HL-60 (cell line): ENCODE data around the gene KRTAP2-2.
"Not testable (repeated sequence)": the region's sequence is repeated elsewhere in the genome, so short reads cannot be mapped to it uniquely, and the experiment has no call there.

Experiments used
- DNase-seq, 2 experiments: peaks; one replicate each; pipeline ENCODE4 v3.0.0-alpha.2; 2010 to 2020; ENCODE audit warnings: low read depth in 1 of 2, low spot score in 1 of 2
- H3K27ac ChIP-seq: fragments of 250-450 bp; sonication (Bioruptor Pico); replicated peaks from 2 replicates; pipeline ENCODE4 v1.5.1; 2020; ENCODE audit warnings: mild to moderate bottlenecking, moderate library complexity
- H3K27me3 ChIP-seq: fragments of 250-450 bp; sonication (Bioruptor Pico); 2 replicates; pipeline ENCODE4 v1.5.1; 2021; ENCODE audit warnings: mild to moderate bottlenecking, moderate library complexity; ENCODE audit not compliant: insufficient read depth, poor library complexity, severe bottlenecking
- H3K4me3 ChIP-seq: replicated peaks from 2 replicates; pipeline ENCODE4 v1.5.1; 2011; ENCODE audit warnings: mild to moderate bottlenecking, control low read depth, low read length; ENCODE audit not compliant: insufficient read depth
- GABPA ChIP-seq: IDR thresholded peaks from 2 replicates; pipeline ENCODE4 v1.6.1; 2012; ENCODE audit warnings: low read depth
- POLR2AphosphoS5 ChIP-seq: IDR thresholded peaks from 2 replicates; pipeline ENCODE4 v1.6.1; 2012; ENCODE audit warnings: low read depth
- SPI1 ChIP-seq: IDR thresholded peaks from 2 replicates; pipeline ENCODE4 v1.6.1; 2012; ENCODE audit warnings: low read depth, mild to moderate bottlenecking, borderline replicate concordance
- TF ChIP-seq, protein P1 (sequence below): IDR thresholded peaks from one replicate; pipeline ENCODE4 v1.5.1; 2011; ENCODE audit warnings: low read length, control low read depth, inconsistent platforms; ENCODE audit not compliant: insufficient read depth
- TF ChIP-seq, protein P2 (sequence below): IDR thresholded peaks from 2 replicates; pipeline ENCODE4 v1.6.1; 2012; ENCODE audit warnings: low read depth; ENCODE audit not compliant: insufficient replicate concordance

Gene KRTAP2-2

DNA sequence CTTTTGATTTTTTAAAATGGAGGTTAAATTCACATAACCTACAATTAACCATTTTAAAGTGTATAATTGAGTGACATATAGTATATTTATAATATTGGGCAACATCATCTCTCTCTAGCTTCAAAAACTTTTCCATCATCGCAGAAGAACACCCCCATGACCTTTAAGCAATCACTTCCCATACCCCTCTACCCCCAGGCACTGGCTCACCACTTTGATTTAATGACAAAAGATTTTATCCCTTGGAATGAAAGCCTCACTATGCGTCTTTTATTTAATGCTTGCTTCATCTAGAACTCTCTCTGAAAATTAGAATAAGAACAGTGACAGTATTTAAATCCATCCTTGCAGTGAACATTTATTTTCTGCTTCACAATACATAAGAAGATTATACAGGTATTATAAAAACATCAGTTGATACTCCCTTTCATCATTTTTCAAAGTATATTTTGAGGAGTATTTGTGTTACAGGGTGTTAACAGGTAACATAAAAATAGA lies 17.1 kb downstream of the KRTAP2-2 start:
- Histone ChIP-seq H3K27me3 (no peaks in the 10 kb centered on the region), H3K27ac (no peak overlapping the region), H3K4me3 (no peak overlapping the region)
- no peak for DNase-seq
- TF ChIP-seq, protein P1, sequence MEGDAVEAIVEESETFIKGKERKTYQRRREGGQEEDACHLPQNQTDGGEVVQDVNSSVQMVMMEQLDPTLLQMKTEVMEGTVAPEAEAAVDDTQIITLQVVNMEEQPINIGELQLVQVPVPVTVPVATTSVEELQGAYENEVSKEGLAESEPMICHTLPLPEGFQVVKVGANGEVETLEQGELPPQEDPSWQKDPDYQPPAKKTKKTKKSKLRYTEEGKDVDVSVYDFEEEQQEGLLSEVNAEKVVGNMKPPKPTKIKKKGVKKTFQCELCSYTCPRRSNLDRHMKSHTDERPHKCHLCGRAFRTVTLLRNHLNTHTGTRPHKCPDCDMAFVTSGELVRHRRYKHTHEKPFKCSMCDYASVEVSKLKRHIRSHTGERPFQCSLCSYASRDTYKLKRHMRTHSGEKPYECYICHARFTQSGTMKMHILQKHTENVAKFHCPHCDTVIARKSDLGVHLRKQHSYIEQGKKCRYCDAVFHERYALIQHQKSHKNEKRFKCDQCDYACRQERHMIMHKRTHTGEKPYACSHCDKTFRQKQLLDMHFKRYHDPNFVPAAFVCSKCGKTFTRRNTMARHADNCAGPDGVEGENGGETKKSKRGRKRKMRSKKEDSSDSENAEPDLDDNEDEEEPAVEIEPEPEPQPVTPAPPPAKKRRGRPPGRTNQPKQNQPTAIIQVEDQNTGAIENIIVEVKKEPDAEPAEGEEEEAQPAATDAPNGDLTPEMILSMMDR: no peak
- TF ChIP-seq SPI1 (no peak), GABPA (no peak), POLR2AphosphoS5 (no peak)
- TF ChIP-seq, protein P2, sequence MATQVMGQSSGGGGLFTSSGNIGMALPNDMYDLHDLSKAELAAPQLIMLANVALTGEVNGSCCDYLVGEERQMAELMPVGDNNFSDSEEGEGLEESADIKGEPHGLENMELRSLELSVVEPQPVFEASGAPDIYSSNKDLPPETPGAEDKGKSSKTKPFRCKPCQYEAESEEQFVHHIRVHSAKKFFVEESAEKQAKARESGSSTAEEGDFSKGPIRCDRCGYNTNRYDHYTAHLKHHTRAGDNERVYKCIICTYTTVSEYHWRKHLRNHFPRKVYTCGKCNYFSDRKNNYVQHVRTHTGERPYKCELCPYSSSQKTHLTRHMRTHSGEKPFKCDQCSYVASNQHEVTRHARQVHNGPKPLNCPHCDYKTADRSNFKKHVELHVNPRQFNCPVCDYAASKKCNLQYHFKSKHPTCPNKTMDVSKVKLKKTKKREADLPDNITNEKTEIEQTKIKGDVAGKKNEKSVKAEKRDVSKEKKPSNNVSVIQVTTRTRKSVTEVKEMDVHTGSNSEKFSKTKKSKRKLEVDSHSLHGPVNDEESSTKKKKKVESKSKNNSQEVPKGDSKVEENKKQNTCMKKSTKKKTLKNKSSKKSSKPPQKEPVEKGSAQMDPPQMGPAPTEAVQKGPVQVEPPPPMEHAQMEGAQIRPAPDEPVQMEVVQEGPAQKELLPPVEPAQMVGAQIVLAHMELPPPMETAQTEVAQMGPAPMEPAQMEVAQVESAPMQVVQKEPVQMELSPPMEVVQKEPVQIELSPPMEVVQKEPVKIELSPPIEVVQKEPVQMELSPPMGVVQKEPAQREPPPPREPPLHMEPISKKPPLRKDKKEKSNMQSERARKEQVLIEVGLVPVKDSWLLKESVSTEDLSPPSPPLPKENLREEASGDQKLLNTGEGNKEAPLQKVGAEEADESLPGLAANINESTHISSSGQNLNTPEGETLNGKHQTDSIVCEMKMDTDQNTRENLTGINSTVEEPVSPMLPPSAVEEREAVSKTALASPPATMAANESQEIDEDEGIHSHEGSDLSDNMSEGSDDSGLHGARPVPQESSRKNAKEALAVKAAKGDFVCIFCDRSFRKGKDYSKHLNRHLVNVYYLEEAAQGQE: no peak

DNA sequence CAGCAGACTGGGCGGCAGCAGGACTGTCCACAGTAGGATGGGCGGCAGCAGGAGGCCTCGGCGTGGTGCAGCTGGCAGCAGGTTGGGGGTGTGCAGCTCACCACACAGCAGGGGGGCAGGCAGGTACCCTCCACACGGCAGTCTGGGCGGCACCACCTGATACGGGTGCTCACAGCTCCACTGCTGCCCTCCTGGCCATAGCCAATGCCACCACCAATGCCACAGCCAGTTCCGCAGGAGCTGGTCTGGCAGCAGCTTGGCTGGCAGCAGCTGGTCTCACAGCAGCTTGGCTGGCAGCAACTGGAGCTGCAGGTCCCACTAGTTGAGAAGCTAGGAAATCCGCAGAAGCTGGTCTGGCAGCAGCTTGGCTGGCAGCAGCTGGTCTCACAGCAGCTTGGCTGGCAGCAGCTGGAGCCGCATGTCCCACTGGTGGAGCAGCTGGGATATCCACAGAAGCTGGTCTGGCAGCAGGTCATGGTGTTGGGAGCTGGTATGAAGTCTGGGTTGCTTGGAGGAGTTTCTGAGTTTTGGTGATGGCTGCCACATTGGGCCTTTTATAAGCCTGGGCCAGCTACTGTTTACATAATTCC lies 20.6 kb downstream of the KRTAP2-2 start, which contains the start of gene KRTAP1-3:
KRTAP1-3 (minus strand) TSS at position 529 of the 590 bp plus-strand sequence; CDS start at position 476, 53 bp downstream.
- H3K27ac ChIP-seq, H3K4me3 ChIP-seq, H3K27me3 ChIP-seq, DNase-seq: not testable (repeated sequence)

- Histone ChIP-seq H3K27ac (no peak within 1 kb of the TSS), H3K4me3 (no peak within 1 kb of the TSS), H3K27me3 (peaks cover 3% of the 10 kb centered on the region)
- no peak for DNase-seq
- TF ChIP-seq, protein P2: no peak
- TF ChIP-seq, protein P1: no peak
- TF ChIP-seq SPI1: no peak
Measured at GRCh38 chr17:41029633-41030245, 25.3 kb downstream of the KRTAP2-2 start, which contains the start of gene KRTAP1-4. TSS of gene KRTAP1-4 (minus strand) at chr17:41030195. CDS start at chr17:41030078, 117 bp downstream.

DNA sequence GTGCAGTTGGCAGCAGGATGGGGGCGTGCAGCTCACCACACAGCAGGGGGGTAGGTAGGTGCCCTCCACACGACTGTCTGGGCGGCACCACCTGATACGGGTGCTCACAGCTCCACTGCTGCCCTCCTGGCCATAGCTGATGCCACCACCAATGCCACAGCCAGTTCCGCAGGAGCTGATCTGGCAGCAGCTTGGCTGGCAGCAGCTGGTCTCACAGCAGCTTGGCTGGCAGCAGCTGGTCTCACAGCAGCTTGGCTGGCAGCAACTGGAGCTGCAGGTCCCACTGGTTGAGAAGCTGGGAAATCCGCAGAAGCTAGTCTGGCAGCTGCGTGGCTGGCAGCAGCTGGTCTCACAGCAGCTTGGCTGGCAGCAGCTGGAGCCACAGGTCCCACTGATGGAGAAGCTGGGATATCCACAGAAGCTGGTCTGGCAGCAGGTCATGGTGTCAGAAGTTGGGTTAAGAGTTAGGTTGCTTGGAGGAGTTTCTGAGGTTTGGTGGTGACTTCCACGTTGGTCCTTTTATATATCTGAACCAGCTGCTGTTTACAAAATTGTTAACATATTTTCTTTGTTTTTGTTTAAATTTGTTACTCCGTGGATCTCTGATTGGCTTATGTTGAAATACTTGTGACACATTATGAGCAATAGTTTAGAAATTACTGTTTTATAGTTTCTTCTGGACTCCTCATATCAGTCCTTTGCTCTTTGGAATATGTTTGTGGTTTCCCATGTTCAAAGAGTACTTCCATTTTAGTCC lies 28.1 kb downstream of the KRTAP2-2 start, which contains the start of gene KRTAP1-5:
KRTAP1-5 (minus strand) TSS at position 494 of the 757 bp plus-strand sequence; CDS start at position 441, 53 bp downstream.
- TF ChIP-seq GABPA: no peak
- no peak for TF ChIP-seq POLR2AphosphoS5
- TF ChIP-seq, protein P1: no peak
- TF ChIP-seq, protein P2: no peak
- TF ChIP-seq SPI1: no peak
- DNase-seq: no peak
- Histone ChIP-seq H3K27me3 (peaks cover 3% of the 10 kb centered on the region), H3K4me3 (no peak within 1 kb of the TSS), H3K27ac (no peak within 1 kb of the TSS)
